HFFc6 (cell line): ENCODE results near the gene SHOX. TPM values are rescaled to one million over a fixed set of nuclear protein-coding genes. Genes with fewer than 3 reads are reported as not detected.
A peak's percentile ranks its signal among the peaks of the same experiment; 100 is the strongest.
"Not testable (repeated sequence)": the region's sequence is repeated elsewhere in the genome, so short reads cannot be mapped to it uniquely, and the experiment has no call there.

Experiments
- DNase-seq: peaks from one replicate; pipeline ENCODE4 v3.0.0-alpha.2; 2018
- H3K27ac Mint-ChIP-seq: 2 replicates; pipeline ENCODE4 v1.8.0; 2020; ENCODE audit warnings: mild to moderate bottlenecking, mixed read lengths
- H3K27me3 Mint-ChIP-seq: 2 replicates; pipeline ENCODE4 v1.8.0; 2021; ENCODE audit warnings: mild to moderate bottlenecking, moderate library complexity, mixed read lengths; ENCODE audit not compliant: insufficient read depth
- H3K36me3 Mint-ChIP-seq: 2 replicates; pipeline ENCODE4 v1.8.0; 2021; ENCODE audit warnings: low read depth, mixed read lengths
- H3K4me1 Mint-ChIP-seq: 2 replicates; pipeline ENCODE4 v1.8.0; 2020; ENCODE audit warnings: low read depth, mixed read lengths
- H3K4me3 Mint-ChIP-seq: 2 replicates; pipeline ENCODE4 v1.8.0; 2020; ENCODE audit warnings: mild to moderate bottlenecking, moderate library complexity, mixed read lengths
- H3K9me3 Mint-ChIP-seq: 2 replicates; pipeline ENCODE4 v1.8.0; 2020; ENCODE audit warnings: mild to moderate bottlenecking, mixed read lengths
- total RNA-seq, 6 experiments: library from RNA; stranded (reverse); fragmentation: NEBNext Ultra II Directional; extraction: Animal tissue kit (Norgen Biotek cat#: 25700); gene quantifications; 2 replicates in 1 of 6; 3 replicates in 5 of 6; pipeline ENCODE4 v1.2.3, GENCODE V29; 2021
- TF ChIP-seq, protein P1 (sequence below): fragments of 200-600 bp; sonication (generic); IDR thresholded peaks from 2 replicates; pipeline ENCODE4 v1.5.0; 2021; ENCODE audit warnings: antibody characterized with exemption, mild to moderate bottlenecking

Gene SHOX
- total RNA-seq, 6 experiments from 2014 or later: 27.1 to 41.8 (median 28.6) TPM

DNA sequence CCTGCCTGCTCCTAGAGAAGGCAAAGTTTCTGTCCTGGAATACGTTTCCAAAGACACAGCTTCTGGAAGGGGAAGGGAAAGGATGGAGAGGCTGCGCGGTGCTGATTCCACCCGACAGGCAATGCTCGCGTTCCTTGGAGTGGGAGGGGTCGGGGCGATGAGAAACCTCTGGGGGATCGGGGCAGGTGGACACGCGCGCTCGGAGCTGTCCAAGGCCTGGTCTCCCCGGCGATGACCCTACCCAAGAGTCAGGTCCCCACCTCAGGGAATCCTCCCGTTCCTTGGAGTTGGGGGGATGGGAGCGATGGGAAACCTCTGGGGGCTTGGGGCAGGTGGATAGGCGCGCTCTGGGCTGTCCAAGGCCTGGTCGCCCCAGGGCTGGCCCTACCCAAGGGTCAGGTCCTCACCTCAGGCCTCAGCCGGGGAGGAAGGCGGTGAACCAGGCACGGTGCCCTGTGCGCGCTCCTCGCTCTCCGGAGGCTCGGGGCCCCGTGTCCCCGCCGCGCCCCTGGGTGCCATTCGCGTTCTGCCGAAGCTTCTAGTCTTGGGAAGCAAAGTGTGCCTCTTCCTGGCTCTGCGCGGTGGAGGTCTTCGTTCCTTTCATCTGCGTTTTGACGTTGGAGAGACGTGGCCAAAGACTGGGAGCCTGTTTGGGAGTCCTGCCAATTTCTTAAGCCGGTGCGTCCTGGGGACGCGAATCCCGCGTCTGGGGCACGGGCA is 10.6 kb upstream of the SHOX start:
- Mint-ChIP-seq H3K9me3 (no peaks in the 10 kb centered on the region), H3K27ac (peak overlapping the region; percentile 88), H3K27me3 (peaks cover 6% of the 10 kb centered on the region), H3K4me1 (peaks cover 41% of the 10 kb centered on the region), H3K36me3 (peaks cover 27% of the 10 kb centered on the region), H3K4me3 (peak overlapping the region; percentile 67)
- TF ChIP-seq, protein P1, sequence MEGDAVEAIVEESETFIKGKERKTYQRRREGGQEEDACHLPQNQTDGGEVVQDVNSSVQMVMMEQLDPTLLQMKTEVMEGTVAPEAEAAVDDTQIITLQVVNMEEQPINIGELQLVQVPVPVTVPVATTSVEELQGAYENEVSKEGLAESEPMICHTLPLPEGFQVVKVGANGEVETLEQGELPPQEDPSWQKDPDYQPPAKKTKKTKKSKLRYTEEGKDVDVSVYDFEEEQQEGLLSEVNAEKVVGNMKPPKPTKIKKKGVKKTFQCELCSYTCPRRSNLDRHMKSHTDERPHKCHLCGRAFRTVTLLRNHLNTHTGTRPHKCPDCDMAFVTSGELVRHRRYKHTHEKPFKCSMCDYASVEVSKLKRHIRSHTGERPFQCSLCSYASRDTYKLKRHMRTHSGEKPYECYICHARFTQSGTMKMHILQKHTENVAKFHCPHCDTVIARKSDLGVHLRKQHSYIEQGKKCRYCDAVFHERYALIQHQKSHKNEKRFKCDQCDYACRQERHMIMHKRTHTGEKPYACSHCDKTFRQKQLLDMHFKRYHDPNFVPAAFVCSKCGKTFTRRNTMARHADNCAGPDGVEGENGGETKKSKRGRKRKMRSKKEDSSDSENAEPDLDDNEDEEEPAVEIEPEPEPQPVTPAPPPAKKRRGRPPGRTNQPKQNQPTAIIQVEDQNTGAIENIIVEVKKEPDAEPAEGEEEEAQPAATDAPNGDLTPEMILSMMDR: no peak
- no peak for DNase-seq

DNA sequence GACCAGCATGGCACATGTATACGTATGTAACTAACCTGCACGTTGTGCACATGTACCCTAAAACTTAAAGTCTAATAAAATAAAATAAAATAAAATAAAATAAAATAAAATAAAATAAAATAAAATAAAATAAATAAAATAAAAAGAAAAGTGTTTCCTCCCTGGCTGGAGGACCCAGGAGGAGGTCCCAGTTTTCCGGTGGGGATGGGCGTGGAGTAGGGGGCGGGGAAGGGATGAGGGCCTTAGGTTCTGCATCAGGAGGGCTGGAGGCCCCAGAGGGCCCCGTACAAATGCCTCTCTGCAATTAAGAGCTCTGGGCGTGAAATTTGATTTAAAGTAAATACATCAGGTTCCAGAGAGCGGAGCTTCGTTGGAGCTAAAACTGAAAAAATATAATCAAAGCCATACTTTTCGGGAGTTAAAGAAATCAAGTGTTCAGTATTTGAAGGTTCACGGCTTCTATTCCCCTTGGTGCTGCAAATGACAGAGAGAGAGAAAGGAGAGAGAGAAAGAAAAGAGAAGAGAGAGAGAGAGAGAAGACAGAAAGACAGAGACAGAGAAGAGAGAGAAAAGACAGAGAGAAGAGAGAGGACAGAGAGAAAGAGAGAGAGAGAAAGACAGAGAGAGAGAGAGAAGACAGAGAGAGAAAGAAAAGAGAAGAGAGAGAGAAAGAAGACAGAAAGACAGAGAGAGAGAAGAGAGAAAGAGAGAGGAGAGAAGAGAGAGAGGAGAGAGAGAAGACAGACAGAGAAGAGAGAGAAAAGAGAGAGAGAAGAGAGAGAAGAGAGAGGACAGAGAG is 8.7 kb upstream of the SHOX start:
- peak overlapping the region; percentile 96 for H3K4me3 Mint-ChIP-seq
- peaks cover 23% of the 10 kb centered on the region for H3K36me3 Mint-ChIP-seq
- peaks cover 60% of the 10 kb centered on the region for H3K4me1 Mint-ChIP-seq
- H3K9me3 Mint-ChIP-seq: no peaks in the 10 kb centered on the region
- peak overlapping the region; percentile 88 for H3K27ac Mint-ChIP-seq
- H3K27me3 Mint-ChIP-seq: peaks cover 9% of the 10 kb centered on the region
- TF ChIP-seq, protein P1: no peak
- DNase-seq: no peak

DNA sequence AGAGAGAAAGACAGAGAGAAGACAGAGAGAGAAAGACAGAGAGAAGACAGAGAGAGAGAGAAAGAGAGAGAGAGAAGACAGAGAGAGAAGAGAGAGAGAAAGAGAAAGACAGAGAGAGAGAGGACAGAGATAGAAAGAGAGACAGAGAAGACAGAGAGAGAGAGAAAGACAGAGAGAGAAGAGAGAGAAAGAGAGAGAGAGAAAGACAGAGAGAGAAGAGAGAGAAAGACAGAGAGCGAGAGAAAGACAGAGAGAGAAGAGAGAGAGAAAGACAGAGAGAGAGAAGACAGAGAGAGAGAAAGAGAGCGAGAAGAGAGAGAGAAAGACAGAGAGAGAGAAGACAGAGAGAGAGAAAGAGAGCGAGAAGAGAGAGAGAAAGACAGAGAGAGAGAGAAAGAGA is 7.8 kb upstream of the SHOX start:
- Mint-ChIP-seq H3K27me3 (peaks cover 13% of the 10 kb centered on the region), H3K36me3 (peaks cover 23% of the 10 kb centered on the region), H3K27ac (peak overlapping the region; percentile 88), H3K4me3 (peak overlapping the region; percentile 96), H3K4me1 (peaks cover 67% of the 10 kb centered on the region)
- DNase-seq, H3K9me3 Mint-ChIP-seq: not testable (repeated sequence)

DNA sequence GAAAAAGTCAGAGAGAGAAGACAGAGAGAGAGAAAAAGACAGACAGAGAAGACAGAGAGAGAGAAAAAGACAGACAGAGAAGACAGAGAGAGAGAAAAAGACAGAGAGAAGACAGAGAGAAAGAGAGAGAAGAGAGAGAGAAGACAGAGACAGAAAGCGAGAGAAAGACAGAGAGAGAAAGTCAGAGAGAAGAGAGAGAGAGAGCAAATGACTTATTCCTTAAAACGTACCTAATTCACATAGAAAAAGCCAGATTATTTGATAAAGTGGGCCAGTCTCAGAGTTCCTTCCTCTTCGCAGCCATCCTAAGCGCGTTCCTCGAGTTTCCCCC is 7.4 kb upstream of the SHOX start:
- no peaks in the 10 kb centered on the region for H3K9me3 Mint-ChIP-seq
- no peak for DNase-seq

DNA sequence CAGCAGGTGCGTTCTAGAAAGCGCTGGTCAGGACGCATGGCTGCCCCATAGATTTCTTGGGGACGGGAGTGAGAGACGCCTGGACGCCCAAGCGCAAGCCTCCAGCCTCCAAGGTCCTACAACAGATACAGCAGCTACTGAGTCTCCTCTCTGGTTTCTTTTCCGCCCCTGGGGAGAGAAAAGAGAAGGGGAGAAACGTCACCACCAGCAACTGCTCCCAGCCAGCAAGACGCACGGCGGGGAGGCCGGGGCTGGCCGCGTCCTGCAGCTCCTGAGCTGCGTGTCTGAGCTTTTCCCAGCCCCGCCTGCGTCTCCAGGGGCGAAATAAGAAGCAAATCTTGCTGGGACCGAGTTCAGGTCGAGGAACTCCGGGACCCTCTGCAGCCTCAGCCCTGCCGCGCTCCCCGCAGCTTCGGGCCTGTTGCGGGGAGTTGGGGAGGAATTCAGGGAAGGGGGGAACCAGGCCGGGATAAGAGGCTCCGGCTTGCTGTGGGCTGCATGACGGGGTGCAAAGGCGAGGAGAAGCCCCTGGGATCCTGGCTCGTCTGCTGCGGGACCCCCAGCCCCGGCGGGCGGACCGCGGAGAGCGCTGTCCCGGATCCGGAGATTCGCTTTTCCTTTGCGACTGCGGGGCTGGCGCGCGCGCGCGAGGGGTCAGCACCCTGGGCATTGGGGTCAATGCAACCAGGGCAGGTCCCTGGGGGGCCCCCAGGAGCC is 6.8 kb upstream of the SHOX start:
- TF ChIP-seq, protein P1: no peak
- Mint-ChIP-seq H3K9me3 (no peaks in the 10 kb centered on the region), H3K36me3 (peaks cover 18% of the 10 kb centered on the region), H3K4me1 (peaks cover 70% of the 10 kb centered on the region), H3K27me3 (peaks cover 13% of the 10 kb centered on the region), H3K4me3 (peak overlapping the region; percentile 96), H3K27ac (peak overlapping the region; percentile 95)
- DNase-seq: peak; percentile 78

More for the DNA sequence above, 7.4 kb upstream of the SHOX start:
- peak overlapping the region; percentile 96 for H3K4me3 Mint-ChIP-seq
- TF ChIP-seq, protein P1: no peak
- H3K36me3 Mint-ChIP-seq: peaks cover 23% of the 10 kb centered on the region
- peaks cover 13% of the 10 kb centered on the region for H3K27me3 Mint-ChIP-seq
- H3K27ac Mint-ChIP-seq: peak overlapping the region; percentile 88
- H3K4me1 Mint-ChIP-seq: peaks cover 68% of the 10 kb centered on the region
